Measurements from ENCODE around the gene ARV1. TPM values are rescaled to one million over a fixed set of nuclear protein-coding genes. Genes with fewer than 3 reads are reported as not detected.

ARV1 gene
- total RNA-seq, 1 experiment from 2014 or later = 17.1 TPM

DNA sequence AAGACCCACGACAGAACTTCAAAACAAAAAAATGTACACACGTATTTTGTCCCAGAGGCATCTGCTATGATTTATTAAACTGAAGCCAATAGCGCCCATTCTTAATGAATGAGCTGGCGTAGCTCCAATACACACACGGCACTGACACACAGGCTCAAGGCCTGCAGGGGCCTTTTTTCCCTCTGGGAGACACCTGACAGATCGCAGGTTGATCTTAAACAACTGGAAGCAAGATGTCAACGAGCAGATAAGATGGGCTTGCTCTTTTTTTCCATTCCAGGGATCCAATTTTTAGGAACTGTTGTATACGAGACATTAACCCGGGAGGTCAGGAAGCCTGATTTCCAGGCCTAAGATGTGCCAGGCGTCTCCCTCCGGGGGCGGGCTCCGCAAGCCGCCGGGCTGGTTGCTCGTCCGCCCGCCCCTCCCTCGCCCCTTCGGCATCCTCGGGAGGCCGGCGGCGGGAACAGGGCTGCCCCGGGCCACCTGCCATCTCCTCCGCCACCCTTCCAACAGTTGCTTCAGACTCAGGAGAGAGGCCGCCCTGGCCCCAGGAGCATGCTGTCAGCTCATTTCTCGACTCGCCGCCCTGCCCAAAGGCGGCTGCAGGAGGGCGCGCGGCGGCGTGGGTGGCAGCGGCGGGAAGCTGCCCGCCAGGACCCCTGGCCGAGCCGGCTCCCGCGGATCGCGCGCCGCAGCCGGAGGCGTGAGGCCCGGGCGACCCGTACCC is 968 bp upstream of the ARV1 start:
- no peak for TF ChIP-seq CTCF (IDR thresholded peaks at IDR 0.05; ENCODE audit: unreplicated experiment)
- no peak overlapping the region for H3K4me3 Mint-ChIP-seq (ENCODE audit: low read depth, unreplicated experiment)
- H3K9me3 Mint-ChIP-seq (ENCODE audit: low read depth, unreplicated experiment) = no peaks in the 10 kb centered on the region
- H3K27ac Mint-ChIP-seq (ENCODE audit: unreplicated experiment) = peak overlapping the region; percentile 8
- peak; percentile 46 for DNase-seq
- H3K4me1 Mint-ChIP-seq (ENCODE audit: low read depth, unreplicated experiment) = peaks cover 8% of the 10 kb centered on the region
- CTCF ChIA-PET = interaction anchor here (0.9 to 1.6 kb wide), 3 partner anchors 114 to 217 kb away, joined by 3 to 7 read pairs (median 5); no protein-coding TSS in a partner anchor
- no peaks in the 10 kb centered on the region for H3K27me3 Mint-ChIP-seq (ENCODE audit: unreplicated experiment)
- H3K36me3 Mint-ChIP-seq (ENCODE audit: insufficient read depth, unreplicated experiment) = peaks cover 10% of the 10 kb centered on the region
- no TSS peak for BruUV-seq (replicated peaks)
- intact Hi-C loops (cut with micrococcal nuclease; ENCODE audit: unreplicated experiment) = loop anchor here (2.0 to 10.0 kb wide), 5 partner anchors 61 to 347 kb away; partner anchors contain the start of gene C1orf198

DNA sequence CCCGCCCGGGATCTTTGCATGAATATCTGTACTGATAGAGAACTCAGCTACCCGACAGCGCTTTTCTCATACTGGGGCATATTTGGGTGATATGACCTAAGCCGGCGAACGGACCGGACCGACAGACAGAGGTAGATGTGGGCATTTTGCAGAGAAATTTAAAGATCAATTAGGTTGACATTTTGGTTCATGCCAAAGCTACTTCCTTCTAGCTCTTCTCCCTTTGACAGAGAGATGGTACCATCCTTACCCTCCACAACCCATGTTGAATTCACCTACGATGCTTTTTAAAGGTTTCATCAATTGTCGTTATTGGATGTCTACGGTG is 459 bp downstream of the ARV1 start:
- intact Hi-C loops (cut with micrococcal nuclease; ENCODE audit: unreplicated experiment) = loop anchor here (2.0 to 10.0 kb wide), 5 partner anchors 63 to 345 kb away; partner anchors contain the start of gene C1orf198

GRCh38 chr1:230979952-230980351 is 1.1 kb downstream of the ARV1 start:
- CTCF ChIA-PET = no interaction called here
- peaks cover 10% of the 10 kb centered on the region for H3K36me3 Mint-ChIP-seq (ENCODE audit: insufficient read depth, unreplicated experiment)
- H3K4me1 Mint-ChIP-seq (ENCODE audit: low read depth, unreplicated experiment) = no peaks in the 10 kb centered on the region
- BruUV-seq (replicated peaks) = no TSS peak
- intact Hi-C loops (cut with micrococcal nuclease; ENCODE audit: unreplicated experiment) = loop anchor here (2.0 to 10.0 kb wide), 5 partner anchors 63 to 345 kb away; partner anchors contain the start of gene C1orf198
- no peaks in the 10 kb centered on the region for H3K9me3 Mint-ChIP-seq (ENCODE audit: low read depth, unreplicated experiment)
- TF ChIP-seq CTCF (IDR thresholded peaks at IDR 0.05; ENCODE audit: unreplicated experiment) = no peak
- H3K27ac Mint-ChIP-seq (ENCODE audit: unreplicated experiment) = no peak overlapping the region
- H3K4me3 Mint-ChIP-seq (ENCODE audit: low read depth, unreplicated experiment) = no peak overlapping the region
- no peak for DNase-seq
- no peaks in the 10 kb centered on the region for H3K27me3 Mint-ChIP-seq (ENCODE audit: unreplicated experiment)

More for the DNA sequence above, 459 bp downstream of the ARV1 start:
- peak overlapping the region; percentile 88 for H3K27ac Mint-ChIP-seq (ENCODE audit: unreplicated experiment)
- no peaks in the 10 kb centered on the region for H3K27me3 Mint-ChIP-seq (ENCODE audit: unreplicated experiment)
- no peaks in the 10 kb centered on the region for H3K4me1 Mint-ChIP-seq (ENCODE audit: low read depth, unreplicated experiment)
- CTCF ChIA-PET = interaction anchor here (1.6 kb wide), 1 partner anchor 215 kb away, joined by 7 read pairs; no protein-coding TSS in a partner anchor
- peak; percentile 7 for TF ChIP-seq CTCF (IDR thresholded peaks at IDR 0.05; ENCODE audit: unreplicated experiment)
- peaks cover 10% of the 10 kb centered on the region for H3K36me3 Mint-ChIP-seq (ENCODE audit: insufficient read depth, unreplicated experiment)
- no peak overlapping the region for H3K4me3 Mint-ChIP-seq (ENCODE audit: low read depth, unreplicated experiment)
- BruUV-seq (replicated peaks) = TSS peak; percentile 52
- no peak for DNase-seq
- no peaks in the 10 kb centered on the region for H3K9me3 Mint-ChIP-seq (ENCODE audit: low read depth, unreplicated experiment)

GRCh38 chr1:230982696-230983095 is 3.8 kb downstream of the ARV1 start:
- Mint-ChIP-seq H3K4me3 (ENCODE audit: low read depth, unreplicated experiment) (no peak overlapping the region), H3K27ac (ENCODE audit: unreplicated experiment) (no peak overlapping the region), H3K9me3 (ENCODE audit: low read depth, unreplicated experiment) (no peaks in the 10 kb centered on the region), H3K4me1 (ENCODE audit: low read depth, unreplicated experiment) (no peaks in the 10 kb centered on the region), H3K27me3 (ENCODE audit: unreplicated experiment) (no peaks in the 10 kb centered on the region), H3K36me3 (ENCODE audit: insufficient read depth, unreplicated experiment) (peaks cover 5% of the 10 kb centered on the region)
- BruUV-seq (replicated peaks) = no TSS peak
- intact Hi-C loops (cut with micrococcal nuclease; ENCODE audit: unreplicated experiment) = no loop called here
- no peak for DNase-seq
- CTCF ChIA-PET = no interaction called here
- no peak for TF ChIP-seq CTCF (IDR thresholded peaks at IDR 0.05; ENCODE audit: unreplicated experiment)

Data from Calu3 (cell line).